ENCODE measurements around the gene ERICH6.

The ERICH6 gene

GRCh38 chr3:150703299-150703755, 393 bp downstream of the ERICH6 start:
- Histone ChIP-seq H3K27ac (ENCODE audit: low read length) (no peak overlapping the region), H3K36me3 (ENCODE audit: insufficient read depth, low read depth, low read length) (no peaks in the 10 kb centered on the region), H3K27me3 (ENCODE audit: insufficient read depth, low read length) (no peaks in the 10 kb centered on the region), H3K4me3 (ENCODE audit: low read length) (peak overlapping the region; percentile 91), H3K9me3 (ENCODE audit: insufficient read depth, low read depth, low read length) (no peaks in the 10 kb centered on the region), H3K9ac (ENCODE audit: low read depth, low read length) (peak overlapping the region; percentile 71), H3K4me1 (ENCODE audit: insufficient read depth, low read length) (no peaks in the 10 kb centered on the region)

DNA sequence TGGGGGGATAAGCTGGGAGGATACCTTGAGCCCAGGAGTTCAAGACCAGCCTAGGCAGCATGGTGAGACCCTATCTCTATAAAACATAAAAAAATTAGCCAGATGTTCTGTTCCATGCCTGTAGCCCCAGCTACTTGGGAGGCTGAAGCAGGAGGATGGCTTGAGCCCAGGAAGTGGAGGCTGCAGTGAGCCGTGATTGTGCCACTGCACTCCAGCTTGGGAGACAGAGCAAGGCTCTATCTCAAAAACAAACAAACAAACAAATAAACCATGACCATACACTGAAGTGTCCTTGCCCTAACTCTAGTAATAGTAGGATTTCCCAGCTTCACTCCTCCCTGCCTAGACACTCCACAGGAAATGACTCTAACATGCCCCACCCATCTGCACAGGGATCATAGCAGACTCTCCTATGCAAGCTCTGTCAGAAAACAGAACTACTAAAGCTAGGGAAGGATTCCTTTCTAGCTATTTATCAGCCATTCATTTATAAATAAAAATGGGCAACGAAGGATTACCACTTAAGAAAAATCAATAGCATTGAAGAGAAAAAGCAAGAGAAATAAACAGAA, 4.6 kb downstream of the ERICH6 start:
- H3K4me1 ChIP-seq (ENCODE audit: insufficient read depth, low read length): no peaks in the 10 kb centered on the region
- H3K36me3 ChIP-seq (ENCODE audit: insufficient read depth, low read depth, low read length): no peaks in the 10 kb centered on the region
- H3K27ac ChIP-seq (ENCODE audit: low read length): no peak overlapping the region
- H3K9ac ChIP-seq (ENCODE audit: low read depth, low read length): no peak overlapping the region
- peaks cover 7% of the 10 kb centered on the region; the same call in 1 of the 2 replicates for H3K9me3 ChIP-seq (ENCODE audit: insufficient read depth, low read depth, low read length)
- H3K27me3 ChIP-seq (ENCODE audit: insufficient read depth, low read length): no peaks in the 10 kb centered on the region
- no peak overlapping the region for H3K4me3 ChIP-seq (ENCODE audit: low read length)

DNA sequence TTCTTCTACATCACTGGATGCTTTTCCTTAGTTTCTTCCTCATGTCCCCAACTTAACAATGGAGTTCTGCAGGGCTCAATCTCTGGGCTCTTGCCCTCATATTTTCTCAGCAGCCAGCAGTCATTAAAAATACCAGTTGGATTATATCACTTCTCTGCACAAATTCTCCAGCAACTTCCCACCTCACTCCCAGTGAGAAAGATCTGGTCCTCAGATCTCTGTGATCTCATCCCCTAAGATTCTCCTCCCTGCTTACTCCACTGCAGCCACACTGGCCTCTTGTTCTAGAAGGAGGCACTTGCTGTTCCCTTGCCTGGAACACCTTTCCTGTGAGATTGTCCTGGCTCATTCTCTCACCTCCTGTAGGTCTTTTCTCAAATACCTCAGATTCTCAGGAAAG, 6.1 kb downstream of the ERICH6 start:
- no peak overlapping the region for H3K4me3 ChIP-seq (ENCODE audit: low read length)
- H3K36me3 ChIP-seq (ENCODE audit: insufficient read depth, low read depth, low read length): no peaks in the 10 kb centered on the region
- H3K9me3 ChIP-seq (ENCODE audit: insufficient read depth, low read depth, low read length): peaks cover 16% of the 10 kb centered on the region; the same call in 1 of the 2 replicates
- H3K4me1 ChIP-seq (ENCODE audit: insufficient read depth, low read length): no peaks in the 10 kb centered on the region
- H3K27me3 ChIP-seq (ENCODE audit: insufficient read depth, low read length): no peaks in the 10 kb centered on the region
- H3K27ac ChIP-seq (ENCODE audit: low read length): no peak overlapping the region
- H3K9ac ChIP-seq (ENCODE audit: low read depth, low read length): no peak overlapping the region

DNA sequence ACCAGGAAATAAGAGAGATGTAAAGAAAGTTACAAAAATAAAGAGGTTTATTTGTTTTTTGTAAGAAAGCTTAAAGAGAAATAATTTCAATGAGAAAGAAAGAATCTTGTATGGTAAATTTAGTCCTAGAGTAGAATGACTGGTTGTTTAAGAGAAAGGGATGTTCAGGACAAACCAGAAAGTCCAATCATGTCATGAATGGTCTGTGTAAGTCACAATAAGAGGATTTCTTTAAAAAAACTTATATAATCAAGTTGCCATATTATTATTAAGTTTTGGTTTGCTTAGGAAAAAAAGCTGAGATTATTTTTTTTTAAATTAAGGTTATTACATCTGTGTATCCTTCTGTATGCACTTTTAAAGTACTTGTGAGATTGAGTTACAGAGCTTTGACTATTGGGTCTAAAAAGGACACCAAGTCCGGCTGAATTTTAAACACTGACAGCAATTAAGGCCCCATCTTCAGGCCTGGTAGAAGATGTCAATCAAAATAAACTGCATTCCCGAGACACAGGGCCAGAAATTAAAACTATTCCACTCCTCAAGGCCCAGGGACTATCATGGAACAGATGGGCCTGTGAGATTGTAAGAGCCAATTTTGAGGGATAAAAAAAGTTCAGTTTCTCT, 12.2 kb downstream of the ERICH6 start:
- Histone ChIP-seq H3K27me3 (ENCODE audit: insufficient read depth, low read length) (no peaks in the 10 kb centered on the region), H3K4me1 (ENCODE audit: insufficient read depth, low read length) (no peaks in the 10 kb centered on the region), H3K4me3 (ENCODE audit: low read length) (no peak overlapping the region), H3K9me3 (ENCODE audit: insufficient read depth, low read depth, low read length) (peaks cover 53% of the 10 kb centered on the region), H3K9ac (ENCODE audit: low read depth, low read length) (no peak overlapping the region), H3K36me3 (ENCODE audit: insufficient read depth, low read depth, low read length) (no peaks in the 10 kb centered on the region), H3K27ac (ENCODE audit: low read length) (no peak overlapping the region)

DNA sequence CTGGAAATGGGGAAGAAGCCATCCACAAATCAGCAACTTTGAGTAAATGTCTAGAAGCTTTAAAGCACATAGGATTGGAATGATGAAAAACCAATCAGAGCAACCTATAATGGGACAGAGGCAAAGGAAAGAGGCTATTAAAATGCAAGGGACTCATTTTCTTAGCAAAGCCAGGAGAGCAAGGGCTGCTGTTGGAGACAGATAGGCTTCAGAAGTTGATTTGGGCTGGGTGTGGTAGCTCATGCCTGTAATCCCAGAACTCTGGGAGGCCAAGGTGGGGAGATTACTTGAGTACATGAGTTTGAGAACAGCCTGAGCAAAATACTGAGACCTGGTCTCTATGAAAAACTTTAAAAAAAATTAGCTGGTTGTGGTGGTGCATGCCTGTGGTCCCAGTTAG, 16.1 kb downstream of the ERICH6 start:
- no peaks in the 10 kb centered on the region for H3K36me3 ChIP-seq (ENCODE audit: insufficient read depth, low read depth, low read length)
- H3K27me3 ChIP-seq (ENCODE audit: insufficient read depth, low read length): no peaks in the 10 kb centered on the region
- no peak overlapping the region for H3K9ac ChIP-seq (ENCODE audit: low read depth, low read length)
- no peak overlapping the region for H3K4me3 ChIP-seq (ENCODE audit: low read length)
- no peaks in the 10 kb centered on the region for H3K4me1 ChIP-seq (ENCODE audit: insufficient read depth, low read length)
- H3K9me3 ChIP-seq (ENCODE audit: insufficient read depth, low read depth, low read length): peaks cover 36% of the 10 kb centered on the region
- no peak overlapping the region for H3K27ac ChIP-seq (ENCODE audit: low read length)

GRCh38 chr3:150682824-150683223, 20.9 kb downstream of the ERICH6 start:
- Histone ChIP-seq H3K4me3 (ENCODE audit: low read length) (no peak overlapping the region), H3K9ac (ENCODE audit: low read depth, low read length) (no peak overlapping the region), H3K27me3 (ENCODE audit: insufficient read depth, low read length) (no peaks in the 10 kb centered on the region), H3K27ac (ENCODE audit: low read length) (no peak overlapping the region), H3K9me3 (ENCODE audit: insufficient read depth, low read depth, low read length) (no peaks in the 10 kb centered on the region), H3K4me1 (ENCODE audit: insufficient read depth, low read length) (no peaks in the 10 kb centered on the region), H3K36me3 (ENCODE audit: insufficient read depth, low read depth, low read length) (no peaks in the 10 kb centered on the region)

GRCh38 chr3:150682279-150682678, 21.4 kb downstream of the ERICH6 start:
- Histone ChIP-seq H3K4me1 (ENCODE audit: insufficient read depth, low read length) (no peaks in the 10 kb centered on the region), H3K36me3 (ENCODE audit: insufficient read depth, low read depth, low read length) (no peaks in the 10 kb centered on the region), H3K9ac (ENCODE audit: low read depth, low read length) (no peak overlapping the region), H3K27me3 (ENCODE audit: insufficient read depth, low read length) (no peaks in the 10 kb centered on the region), H3K4me3 (ENCODE audit: low read length) (no peak overlapping the region), H3K9me3 (ENCODE audit: insufficient read depth, low read depth, low read length) (no peaks in the 10 kb centered on the region), H3K27ac (ENCODE audit: low read length) (no peak overlapping the region)

- Histone ChIP-seq H3K9me3 (ENCODE audit: insufficient read depth, low read depth, low read length) (peaks cover 5% of the 10 kb centered on the region; the same call in 1 of the 2 replicates), H3K9ac (ENCODE audit: low read depth, low read length) (no peak overlapping the region), H3K4me1 (ENCODE audit: insufficient read depth, low read length) (no peaks in the 10 kb centered on the region), H3K36me3 (ENCODE audit: insufficient read depth, low read depth, low read length) (no peaks in the 10 kb centered on the region), H3K27ac (ENCODE audit: low read length) (no peak overlapping the region), H3K4me3 (ENCODE audit: low read length) (no peak overlapping the region), H3K27me3 (ENCODE audit: insufficient read depth, low read length) (no peaks in the 10 kb centered on the region)
Observed at GRCh38 chr3:150681057-150681456, 22.7 kb downstream of the ERICH6 start.

DNA sequence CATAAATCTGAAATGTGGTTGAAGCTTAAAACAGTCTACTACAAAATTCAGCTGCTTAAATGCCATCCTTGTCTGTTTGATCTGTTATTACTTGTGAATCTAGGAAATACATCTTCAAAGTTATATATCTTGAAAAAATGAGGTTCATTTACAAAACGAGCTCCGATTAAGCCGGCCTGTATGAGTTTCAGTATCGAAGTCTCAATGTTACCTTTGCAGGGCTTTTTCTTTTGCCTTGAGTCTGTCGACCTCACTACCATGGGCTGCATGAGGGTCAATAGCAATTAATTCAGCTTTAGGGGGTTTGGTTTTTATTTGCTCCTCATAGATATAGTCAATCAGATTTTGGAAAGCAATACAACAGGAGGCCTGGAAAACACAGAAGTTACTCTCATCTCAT, 23.2 kb downstream of the ERICH6 start:
- H3K9me3 ChIP-seq (ENCODE audit: insufficient read depth, low read depth, low read length): peaks cover 10% of the 10 kb centered on the region; the same call in 1 of the 2 replicates
- no peaks in the 10 kb centered on the region for H3K4me1 ChIP-seq (ENCODE audit: insufficient read depth, low read length)
- no peak overlapping the region for H3K4me3 ChIP-seq (ENCODE audit: low read length)
- no peak overlapping the region for H3K27ac ChIP-seq (ENCODE audit: low read length)
- H3K27me3 ChIP-seq (ENCODE audit: insufficient read depth, low read length): no peaks in the 10 kb centered on the region
- H3K36me3 ChIP-seq (ENCODE audit: insufficient read depth, low read depth, low read length): no peaks in the 10 kb centered on the region
- H3K9ac ChIP-seq (ENCODE audit: low read depth, low read length): no peak overlapping the region

DNA sequence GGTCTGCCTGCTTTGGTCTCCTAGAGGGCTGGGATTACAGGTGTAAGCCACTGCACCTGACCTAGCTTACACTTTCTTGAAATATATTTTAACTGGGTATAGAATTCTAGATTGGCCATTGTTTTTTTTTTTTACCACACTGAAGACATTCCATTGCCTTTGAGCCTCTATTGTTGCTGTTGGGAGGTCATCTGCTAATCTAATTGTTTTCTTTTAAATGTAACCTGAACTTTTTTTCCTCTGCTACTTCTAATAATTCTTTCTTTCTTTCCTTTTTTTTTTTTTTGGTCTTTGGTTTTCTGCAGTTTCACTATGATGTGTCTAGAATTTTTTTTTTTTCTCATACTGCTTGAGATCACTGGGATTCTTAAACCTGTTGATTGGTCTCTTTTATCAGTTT, 28.1 kb downstream of the ERICH6 start:
- Histone ChIP-seq H3K4me3 (ENCODE audit: low read length) (no peak overlapping the region), H3K36me3 (ENCODE audit: insufficient read depth, low read depth, low read length) (no peaks in the 10 kb centered on the region), H3K27ac (ENCODE audit: low read length) (no peak overlapping the region), H3K27me3 (ENCODE audit: insufficient read depth, low read length) (no peaks in the 10 kb centered on the region), H3K9ac (ENCODE audit: low read depth, low read length) (no peak overlapping the region), H3K4me1 (ENCODE audit: insufficient read depth, low read length) (no peaks in the 10 kb centered on the region), H3K9me3 (ENCODE audit: insufficient read depth, low read depth, low read length) (peaks cover 15% of the 10 kb centered on the region; the same call in 1 of the 2 replicates)

DNA sequence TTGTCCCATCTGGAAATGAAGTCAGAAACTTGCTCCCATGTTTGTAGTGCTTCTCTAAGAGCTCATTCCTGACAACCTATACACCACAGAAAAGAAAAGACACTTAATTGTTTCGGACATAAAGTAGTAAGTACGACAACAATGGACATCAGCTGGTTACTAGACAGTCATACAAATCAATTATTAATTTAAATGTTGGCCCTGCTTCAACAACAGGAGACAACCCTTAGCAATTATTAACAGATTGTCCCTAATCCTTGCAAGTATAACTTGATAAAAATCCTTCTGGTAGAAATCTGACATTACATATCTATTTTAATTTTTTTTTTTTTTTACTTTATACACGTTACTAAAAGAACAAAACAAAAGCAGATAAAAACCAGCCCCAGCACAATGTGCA, 29.8 kb downstream of the ERICH6 start:
- H3K27ac ChIP-seq (ENCODE audit: low read length): no peak overlapping the region
- no peaks in the 10 kb centered on the region for H3K4me1 ChIP-seq (ENCODE audit: insufficient read depth, low read length)
- no peak overlapping the region for H3K9ac ChIP-seq (ENCODE audit: low read depth, low read length)
- H3K27me3 ChIP-seq (ENCODE audit: insufficient read depth, low read length): no peaks in the 10 kb centered on the region
- no peaks in the 10 kb centered on the region for H3K36me3 ChIP-seq (ENCODE audit: insufficient read depth, low read depth, low read length)
- no peak overlapping the region for H3K4me3 ChIP-seq (ENCODE audit: low read length)
- H3K9me3 ChIP-seq (ENCODE audit: insufficient read depth, low read depth, low read length): peaks cover 15% of the 10 kb centered on the region; the same call in 1 of the 2 replicates

DNA sequence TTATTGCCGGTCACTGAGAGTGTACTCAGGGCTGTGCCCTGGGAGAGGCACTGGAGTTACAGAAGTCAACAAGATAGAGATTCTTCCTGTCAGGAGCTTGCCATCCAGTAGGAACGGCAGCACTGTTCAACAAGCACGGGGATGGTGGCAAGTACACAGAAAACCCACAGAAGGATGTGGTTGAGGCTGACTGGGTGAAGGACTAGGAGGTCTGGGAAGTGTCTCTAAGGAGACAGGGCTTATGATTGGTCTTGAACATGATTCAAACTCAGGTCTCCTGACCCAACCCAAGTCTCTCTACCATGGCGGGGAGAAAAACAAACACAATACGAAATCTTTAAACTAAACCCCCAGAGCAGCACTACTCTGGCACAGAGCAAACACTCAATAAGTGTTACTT, 37.6 kb downstream of the ERICH6 start:
- Histone ChIP-seq H3K9ac (ENCODE audit: low read depth, low read length) (no peak overlapping the region), H3K27ac (ENCODE audit: low read length) (no peak overlapping the region), H3K4me1 (ENCODE audit: insufficient read depth, low read length) (no peaks in the 10 kb centered on the region), H3K27me3 (ENCODE audit: insufficient read depth, low read length) (no peaks in the 10 kb centered on the region), H3K4me3 (ENCODE audit: low read length) (no peak overlapping the region), H3K36me3 (ENCODE audit: insufficient read depth, low read depth, low read length) (no peaks in the 10 kb centered on the region), H3K9me3 (ENCODE audit: insufficient read depth, low read depth, low read length) (no peaks in the 10 kb centered on the region)

Data from iPS-20b (cell line).